Measurements from ENCODE around the gene BMP5. TPM values are rescaled to one million over a fixed set of nuclear protein-coding genes. Genes with fewer than 3 reads are reported as not detected.

Gene BMP5
- total and polyA plus RNA-seq, 2 donors (not counting 1 experiment from before 2014, with no cell fraction given): 1.5 TPM; not detected in 1

DNA sequence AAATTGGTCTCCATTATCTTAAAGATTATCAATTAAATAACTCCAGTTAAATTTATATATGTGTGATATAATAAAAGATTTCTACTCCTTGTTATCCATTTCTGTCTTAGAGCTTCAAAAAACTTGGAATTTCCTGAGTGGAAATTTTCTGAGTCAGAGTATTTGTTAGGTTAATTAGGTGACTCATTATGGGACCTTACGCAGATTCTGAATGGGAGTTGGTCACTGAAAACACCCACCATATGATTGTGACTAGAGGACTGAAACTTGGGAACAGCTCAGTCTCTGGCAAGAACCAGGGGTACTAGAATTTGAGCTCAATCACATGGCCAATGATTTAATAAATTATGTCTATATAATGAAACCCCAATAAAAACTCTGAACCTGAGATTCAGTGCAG is 171.0 kb downstream of the BMP5 start:
- Histone ChIP-seq H3K27me3 (ENCODE audit: control insufficient read depth, insufficient read depth, low read length) (no peaks in the 10 kb centered on the region), H3K9ac (ENCODE audit: insufficient read depth, low read length) (no peak overlapping the region), H3K9me3 (ENCODE audit: control insufficient read depth, insufficient read depth, low read depth, low read length) (no peaks in the 10 kb centered on the region), H3K79me2 (ENCODE audit: control insufficient read depth, insufficient read depth, low read length) (no peaks in the 10 kb centered on the region), H3K4me2 (ENCODE audit: extremely low read depth, insufficient read depth, low read length) (no peak overlapping the region), H2AFZ (ENCODE audit: low read length) (no peak overlapping the region), H3K4me1 (ENCODE audit: control insufficient read depth, extremely low read depth, insufficient read depth, low read length) (no peaks in the 10 kb centered on the region), H3K36me3 (ENCODE audit: control insufficient read depth, insufficient read depth, low read length) (no peaks in the 10 kb centered on the region), H4K20me1 (ENCODE audit: control insufficient read depth, extremely low read depth, insufficient read depth, low read length) (no peaks in the 10 kb centered on the region), H3K4me3 (replicated peaks in 1 of 4; ENCODE audit: control extremely low read depth in 1 of 4, insufficient read depth in 1 of 4, low read depth in 3 of 4, low read length in 4 of 4) (no peak overlapping the region), H3K27ac (ENCODE audit: insufficient read depth, low read length) (no peak overlapping the region)
- DNase-seq (ENCODE audit: low read depth in 2 of 2): peak; percentile 23 to 79
- TF ChIP-seq EZH2 (IDR thresholded peaks at IDR 0.05; ENCODE audit: low read length, missing control alignments): no peak
- TF ChIP-seq, protein P1, sequence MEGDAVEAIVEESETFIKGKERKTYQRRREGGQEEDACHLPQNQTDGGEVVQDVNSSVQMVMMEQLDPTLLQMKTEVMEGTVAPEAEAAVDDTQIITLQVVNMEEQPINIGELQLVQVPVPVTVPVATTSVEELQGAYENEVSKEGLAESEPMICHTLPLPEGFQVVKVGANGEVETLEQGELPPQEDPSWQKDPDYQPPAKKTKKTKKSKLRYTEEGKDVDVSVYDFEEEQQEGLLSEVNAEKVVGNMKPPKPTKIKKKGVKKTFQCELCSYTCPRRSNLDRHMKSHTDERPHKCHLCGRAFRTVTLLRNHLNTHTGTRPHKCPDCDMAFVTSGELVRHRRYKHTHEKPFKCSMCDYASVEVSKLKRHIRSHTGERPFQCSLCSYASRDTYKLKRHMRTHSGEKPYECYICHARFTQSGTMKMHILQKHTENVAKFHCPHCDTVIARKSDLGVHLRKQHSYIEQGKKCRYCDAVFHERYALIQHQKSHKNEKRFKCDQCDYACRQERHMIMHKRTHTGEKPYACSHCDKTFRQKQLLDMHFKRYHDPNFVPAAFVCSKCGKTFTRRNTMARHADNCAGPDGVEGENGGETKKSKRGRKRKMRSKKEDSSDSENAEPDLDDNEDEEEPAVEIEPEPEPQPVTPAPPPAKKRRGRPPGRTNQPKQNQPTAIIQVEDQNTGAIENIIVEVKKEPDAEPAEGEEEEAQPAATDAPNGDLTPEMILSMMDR (conservative IDR thresholded peaks at IDR 0.05 in 1 of 2, IDR thresholded peaks at IDR 0.05 in 1 of 2; ENCODE audit: low read depth in 1 of 2, low read length in 2 of 2): no peak
